ENCODE results near the gene KRTAP1-1. TPM values are rescaled to one million over a fixed set of nuclear protein-coding genes. Genes with fewer than 3 reads are reported as not detected.

KRTAP1-1 gene
- total RNA-seq, 1 experiment from 2014 or later, result not detected

DNA sequence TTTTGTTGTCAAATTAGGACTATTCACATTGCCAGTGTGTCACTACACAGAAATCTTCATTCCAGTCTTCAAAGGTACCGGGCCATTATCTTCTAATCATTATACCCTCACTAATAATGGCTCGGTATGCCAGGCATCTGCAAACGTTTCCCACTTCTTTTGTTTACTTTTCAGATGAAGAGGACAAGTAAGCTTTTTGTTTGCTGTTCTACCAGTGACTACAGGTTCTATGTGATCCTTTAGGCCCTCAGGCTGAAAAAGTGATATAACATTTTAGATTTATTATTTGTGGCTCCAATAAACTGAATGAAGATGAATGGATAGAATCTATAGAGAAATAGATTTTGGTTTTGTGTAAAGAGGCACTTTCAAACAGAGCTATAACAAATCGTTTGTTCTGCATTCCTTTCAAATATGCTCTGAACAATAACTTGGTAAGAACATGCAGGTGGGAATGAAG lies 31.9 kb downstream of the KRTAP1-1 start:
- Mint-ChIP-seq H3K27ac (ENCODE audit: unreplicated experiment) (peak overlapping the region; percentile 94), H3K4me3 (ENCODE audit: unreplicated experiment) (peak overlapping the region; percentile 42), H3K36me3 (ENCODE audit: insufficient read depth, unreplicated experiment) (peaks cover 20% of the 10 kb centered on the region), H3K27me3 (ENCODE audit: insufficient read depth, unreplicated experiment) (no peaks in the 10 kb centered on the region), H3K4me1 (ENCODE audit: low read depth, unreplicated experiment) (peaks cover 52% of the 10 kb centered on the region), H3K9me3 (ENCODE audit: unreplicated experiment) (peaks cover 27% of the 10 kb centered on the region)
- peak; percentile 83 to 86 for DNase-seq
- TF ChIP-seq, protein P1, sequence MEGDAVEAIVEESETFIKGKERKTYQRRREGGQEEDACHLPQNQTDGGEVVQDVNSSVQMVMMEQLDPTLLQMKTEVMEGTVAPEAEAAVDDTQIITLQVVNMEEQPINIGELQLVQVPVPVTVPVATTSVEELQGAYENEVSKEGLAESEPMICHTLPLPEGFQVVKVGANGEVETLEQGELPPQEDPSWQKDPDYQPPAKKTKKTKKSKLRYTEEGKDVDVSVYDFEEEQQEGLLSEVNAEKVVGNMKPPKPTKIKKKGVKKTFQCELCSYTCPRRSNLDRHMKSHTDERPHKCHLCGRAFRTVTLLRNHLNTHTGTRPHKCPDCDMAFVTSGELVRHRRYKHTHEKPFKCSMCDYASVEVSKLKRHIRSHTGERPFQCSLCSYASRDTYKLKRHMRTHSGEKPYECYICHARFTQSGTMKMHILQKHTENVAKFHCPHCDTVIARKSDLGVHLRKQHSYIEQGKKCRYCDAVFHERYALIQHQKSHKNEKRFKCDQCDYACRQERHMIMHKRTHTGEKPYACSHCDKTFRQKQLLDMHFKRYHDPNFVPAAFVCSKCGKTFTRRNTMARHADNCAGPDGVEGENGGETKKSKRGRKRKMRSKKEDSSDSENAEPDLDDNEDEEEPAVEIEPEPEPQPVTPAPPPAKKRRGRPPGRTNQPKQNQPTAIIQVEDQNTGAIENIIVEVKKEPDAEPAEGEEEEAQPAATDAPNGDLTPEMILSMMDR (IDR thresholded peaks at IDR 0.05; ENCODE audit: insufficient read depth in 1 of 2, low read depth in 1 of 2, low read length in 1 of 2, severe bottlenecking in 1 of 2, unreplicated experiment in 1 of 2), result no peak
- no TSS peak for BruUV-seq (replicated peaks)
- CTCF ChIA-PET, result no interaction called here
- peaks cover 12% of the 10 kb centered on the region; the same call in 1 of the 2 replicates for H3K9me3 ChIP-seq
- POLR2A ChIA-PET, result interaction anchor here (1.7 kb wide), 1 partner anchor 50 kb away, joined by 10 read pairs; no protein-coding TSS in a partner anchor
- no peak overlapping the region for H3K4me3 ChIP-seq (ENCODE audit: low read depth, low read length)
- no peaks in the 10 kb centered on the region for H3K27me3 ChIP-seq (replicated peaks; ENCODE audit: control insufficient read depth, insufficient read depth, low read length)
- no peaks in the 10 kb centered on the region for H3K36me3 ChIP-seq (ENCODE audit: control insufficient read depth, insufficient read depth, low read length)
- peaks cover 50% of the 10 kb centered on the region for H3K4me1 ChIP-seq
- intact Hi-C loops (cut with micrococcal nuclease; ENCODE audit: unreplicated experiment), result loop anchor here (1.0 kb wide), 6 partner anchors 39 to 173 kb away; no protein-coding TSS in a partner anchor

DNA sequence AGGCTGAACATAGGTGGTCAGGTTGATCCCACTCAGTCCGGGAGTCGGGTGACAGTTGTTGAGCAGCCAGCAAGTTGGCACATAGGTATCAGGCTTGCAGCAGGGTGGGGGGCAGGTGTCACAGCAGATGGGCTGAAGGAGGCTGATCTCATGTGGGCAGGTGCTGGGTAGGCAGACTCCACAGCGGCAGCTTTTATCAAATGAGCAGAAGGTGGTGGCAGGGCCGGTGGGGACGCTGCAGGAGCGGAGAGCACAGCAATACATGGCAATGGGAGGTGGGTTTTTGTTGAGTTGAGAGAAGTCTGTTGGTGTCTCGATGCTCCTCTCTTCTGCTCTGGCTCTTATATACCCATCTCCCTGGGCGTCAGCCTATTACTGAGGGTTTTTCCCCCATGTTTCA lies 32.4 kb downstream of the KRTAP1-1 start, which contains the start of gene KRTAP3-1:
TSS of gene KRTAP3-1 (minus strand) at position 318 of the 400 bp plus-strand sequence. CDS start at position 264, 54 bp downstream.
- H3K9me3 Mint-ChIP-seq (ENCODE audit: unreplicated experiment), result peaks cover 27% of the 10 kb centered on the region
- peaks cover 12% of the 10 kb centered on the region; the same call in 1 of the 2 replicates for H3K9me3 ChIP-seq
- intact Hi-C loops (cut with micrococcal nuclease; ENCODE audit: unreplicated experiment), result loop anchor here (1.0 kb wide), 6 partner anchors 39 to 173 kb away; no protein-coding TSS in a partner anchor
- H3K36me3 ChIP-seq (ENCODE audit: control insufficient read depth, insufficient read depth, low read length), result no peaks in the 10 kb centered on the region
- POLR2A ChIA-PET, result interaction anchor here (1.7 kb wide), 1 partner anchor 50 kb away, joined by 10 read pairs; no protein-coding TSS in a partner anchor
- peaks cover 53% of the 10 kb centered on the region for H3K4me1 Mint-ChIP-seq (ENCODE audit: low read depth, unreplicated experiment)
- no TSS peak for BruUV-seq (replicated peaks)
- peak within 1 kb of the TSS; percentile 42 for H3K4me3 Mint-ChIP-seq (ENCODE audit: unreplicated experiment)
- no peak within 1 kb of the TSS for H3K4me3 ChIP-seq (ENCODE audit: low read depth, low read length)
- TF ChIP-seq, protein P1 (IDR thresholded peaks at IDR 0.05; ENCODE audit: insufficient read depth in 1 of 2, low read depth in 1 of 2, low read length in 1 of 2, severe bottlenecking in 1 of 2, unreplicated experiment in 1 of 2), result no peak
- H3K27ac Mint-ChIP-seq (ENCODE audit: unreplicated experiment), result peak within 1 kb of the TSS; percentile 94
- H3K27me3 Mint-ChIP-seq (ENCODE audit: insufficient read depth, unreplicated experiment), result no peaks in the 10 kb centered on the region
- H3K27me3 ChIP-seq (replicated peaks; ENCODE audit: control insufficient read depth, insufficient read depth, low read length), result no peaks in the 10 kb centered on the region
- H3K4me1 ChIP-seq, result peaks cover 50% of the 10 kb centered on the region
- CTCF ChIA-PET, result no interaction called here
- DNase-seq, result peak; percentile 57 to 66
- peaks cover 20% of the 10 kb centered on the region for H3K36me3 Mint-ChIP-seq (ENCODE audit: insufficient read depth, unreplicated experiment)

DNA sequence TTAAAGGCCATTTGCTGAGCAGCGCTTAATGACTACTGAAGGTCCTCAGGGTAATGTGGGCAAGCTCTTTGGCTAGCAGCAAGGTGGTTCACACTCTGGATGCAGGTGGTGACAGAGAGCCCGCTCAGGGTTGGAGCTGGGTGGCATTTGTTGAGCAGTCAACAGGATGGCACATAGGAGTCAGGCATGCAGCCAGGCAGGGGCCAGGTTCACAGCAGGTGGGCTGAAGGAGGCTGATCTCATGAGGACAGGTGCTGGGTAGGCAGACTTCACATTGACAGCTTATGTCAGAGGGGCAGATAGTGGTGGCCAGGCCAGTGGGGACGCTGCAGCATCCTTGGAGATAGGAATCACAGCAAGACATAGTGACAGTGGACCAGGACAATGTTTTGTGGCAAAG lies 36.9 kb downstream of the KRTAP1-1 start:
- TF ChIP-seq, protein P1 (IDR thresholded peaks at IDR 0.05; ENCODE audit: insufficient read depth in 1 of 2, low read depth in 1 of 2, low read length in 1 of 2, severe bottlenecking in 1 of 2, unreplicated experiment in 1 of 2), result no peak
- ChIA-PET POLR2A (no interaction called here), CTCF (no interaction called here)
- H3K36me3 ChIP-seq (ENCODE audit: control insufficient read depth, insufficient read depth, low read length), result no peaks in the 10 kb centered on the region
- peaks cover 48% of the 10 kb centered on the region for H3K4me1 Mint-ChIP-seq (ENCODE audit: low read depth, unreplicated experiment)
- intact Hi-C loops (cut with micrococcal nuclease; ENCODE audit: unreplicated experiment), result no loop called here
- H3K27ac Mint-ChIP-seq (ENCODE audit: unreplicated experiment), result peak overlapping the region; percentile 11
- H3K27me3 Mint-ChIP-seq (ENCODE audit: insufficient read depth, unreplicated experiment), result no peaks in the 10 kb centered on the region
- peaks cover 38% of the 10 kb centered on the region for H3K4me1 ChIP-seq
- no peak overlapping the region for H3K4me3 ChIP-seq (ENCODE audit: low read depth, low read length)
- no peak overlapping the region for H3K4me3 Mint-ChIP-seq (ENCODE audit: unreplicated experiment)
- BruUV-seq (replicated peaks), result no TSS peak
- H3K9me3 ChIP-seq, result peaks cover 9% of the 10 kb centered on the region; the same call in 1 of the 2 replicates
- no peaks in the 10 kb centered on the region for H3K9me3 Mint-ChIP-seq (ENCODE audit: unreplicated experiment)
- H3K36me3 Mint-ChIP-seq (ENCODE audit: insufficient read depth, unreplicated experiment), result peaks cover 19% of the 10 kb centered on the region
- no peak for DNase-seq
- no peaks in the 10 kb centered on the region for H3K27me3 ChIP-seq (replicated peaks; ENCODE audit: control insufficient read depth, insufficient read depth, low read length)

All from Caco-2 (cell line).